ENCODE data around the gene RPS6KA2. TPM values are rescaled to one million over a fixed set of nuclear protein-coding genes. Genes with fewer than 3 reads are reported as not detected.
A peak's percentile ranks its signal among the peaks of the same experiment; 100 is the strongest.
"Not testable (repeated sequence)": the region's sequence is repeated elsewhere in the genome, so short reads cannot be mapped to it uniquely, and the experiment has no call there.

RPS6KA2 gene
- total RNA-seq, 1 donor from 2014 or later, result 124 TPM

GRCh38 chr6:166364456-166364855 is 262.6 kb downstream of the RPS6KA2 start:
- Mint-ChIP-seq H3K9me3 (ENCODE audit: low read depth) (no peaks in the 10 kb centered on the region), H3K4me1 (ENCODE audit: low read depth) (peaks cover 54% of the 10 kb centered on the region), H3K36me3 (ENCODE audit: low read depth) (peaks cover 8% of the 10 kb centered on the region), H3K4me3 (ENCODE audit: unreplicated experiment) (peak overlapping the region; percentile 29), H3K27me3 (ENCODE audit: low read depth) (no peaks in the 10 kb centered on the region), H3K27ac (ENCODE audit: unreplicated experiment) (peak overlapping the region; percentile 95)
- no peak for DNase-seq (ENCODE audit: low spot score)
- TF ChIP-seq CTCF (IDR thresholded peaks at IDR 0.05), result no peak

DNA sequence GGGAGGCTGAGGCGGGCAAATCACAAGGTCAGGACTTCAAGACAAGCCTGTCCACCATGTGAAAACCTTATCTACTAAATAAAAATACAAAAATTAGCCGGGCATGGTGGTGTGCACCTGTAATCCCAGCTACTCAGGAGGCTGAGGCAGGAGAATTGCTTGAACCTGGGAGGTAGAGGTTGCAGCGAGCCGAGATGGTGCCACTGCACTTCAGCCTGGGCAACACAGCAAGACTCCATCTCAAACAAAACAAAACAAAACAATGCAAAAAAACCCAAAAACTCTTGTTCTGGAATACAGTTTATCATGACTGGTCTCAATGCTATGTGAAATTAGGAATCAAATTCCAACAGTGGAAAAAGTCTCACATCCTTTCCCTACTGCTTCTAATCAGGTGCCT is 264.6 kb downstream of the RPS6KA2 start:
- H3K4me1 Mint-ChIP-seq (ENCODE audit: low read depth), result peaks cover 54% of the 10 kb centered on the region
- DNase-seq (ENCODE audit: low spot score); H3K36me3 Mint-ChIP-seq (ENCODE audit: low read depth); H3K9me3 Mint-ChIP-seq (ENCODE audit: low read depth); H3K4me3 Mint-ChIP-seq (ENCODE audit: unreplicated experiment); H3K27me3 Mint-ChIP-seq (ENCODE audit: low read depth): not testable (repeated sequence)
- H3K27ac Mint-ChIP-seq (ENCODE audit: unreplicated experiment), result peak overlapping the region; percentile 41

DNA sequence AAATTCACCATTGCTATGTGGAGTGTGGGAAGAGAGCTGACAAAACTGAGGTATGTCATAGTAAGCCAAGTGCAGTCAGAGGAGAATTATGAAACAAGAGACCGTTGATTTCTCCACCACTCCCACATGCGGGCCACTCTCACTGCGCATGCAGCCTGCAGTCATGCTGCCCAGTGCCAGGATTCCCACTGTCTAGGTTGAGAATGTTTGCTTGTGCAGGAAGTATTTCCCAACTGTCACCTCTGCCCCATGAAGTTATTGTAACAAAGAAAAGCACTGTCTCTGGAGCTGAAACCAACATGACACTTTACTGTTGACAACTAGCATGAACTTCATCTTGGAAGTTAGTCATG is 266.0 kb downstream of the RPS6KA2 start:
- Mint-ChIP-seq H3K36me3 (ENCODE audit: low read depth) (peaks cover 3% of the 10 kb centered on the region), H3K27me3 (ENCODE audit: low read depth) (no peaks in the 10 kb centered on the region)
- DNase-seq (ENCODE audit: low spot score), result no peak

GRCh38 chr6:166360243-166361076 is 266.6 kb downstream of the RPS6KA2 start:
- peaks cover 3% of the 10 kb centered on the region for H3K27me3 Mint-ChIP-seq (ENCODE audit: low read depth)
- peak overlapping the region; percentile 35 for H3K4me3 Mint-ChIP-seq (ENCODE audit: unreplicated experiment)
- peaks cover 3% of the 10 kb centered on the region for H3K36me3 Mint-ChIP-seq (ENCODE audit: low read depth)
- peaks cover 41% of the 10 kb centered on the region for H3K4me1 Mint-ChIP-seq (ENCODE audit: low read depth)
- DNase-seq (ENCODE audit: low spot score), result no peak
- H3K9me3 Mint-ChIP-seq (ENCODE audit: low read depth), result peaks cover 4% of the 10 kb centered on the region
- peak overlapping the region; percentile 89 for H3K27ac Mint-ChIP-seq (ENCODE audit: unreplicated experiment)
- TF ChIP-seq CTCF (IDR thresholded peaks at IDR 0.05), result no peak

More for the DNA sequence above, 266.0 kb downstream of the RPS6KA2 start:
- H3K4me3 Mint-ChIP-seq (ENCODE audit: unreplicated experiment), result peak overlapping the region; percentile 35
- peak overlapping the region; percentile 89 for H3K27ac Mint-ChIP-seq (ENCODE audit: unreplicated experiment)
- TF ChIP-seq CTCF (IDR thresholded peaks at IDR 0.05), result no peak
- peaks cover 4% of the 10 kb centered on the region for H3K9me3 Mint-ChIP-seq (ENCODE audit: low read depth)
- peaks cover 47% of the 10 kb centered on the region for H3K4me1 Mint-ChIP-seq (ENCODE audit: low read depth)

Small RNA genes lying within 50 kb of the gene (microRNA-seq; reads per million reads assigned to microRNA genes)
- 3.3 reads per million for gene MIR1913 (ENCODE audit: borderline number of aligned reads)

Other genes starting within 250 kb of the RPS6KA2 start
- 25.1 to 31.6 TPM (median 30.1 TPM) in 3 replicates for gene MPC1, start 244.3 kb downstream of the RPS6KA2 start, total RNA-seq
- gene RAMACL, start 40.6 kb downstream of the RPS6KA2 start, total RNA-seq, result 1.7 to 4.8 TPM (median 2.4 TPM) in 3 replicates